ENCODE data around the gene HGS.

The HGS gene

DNA sequence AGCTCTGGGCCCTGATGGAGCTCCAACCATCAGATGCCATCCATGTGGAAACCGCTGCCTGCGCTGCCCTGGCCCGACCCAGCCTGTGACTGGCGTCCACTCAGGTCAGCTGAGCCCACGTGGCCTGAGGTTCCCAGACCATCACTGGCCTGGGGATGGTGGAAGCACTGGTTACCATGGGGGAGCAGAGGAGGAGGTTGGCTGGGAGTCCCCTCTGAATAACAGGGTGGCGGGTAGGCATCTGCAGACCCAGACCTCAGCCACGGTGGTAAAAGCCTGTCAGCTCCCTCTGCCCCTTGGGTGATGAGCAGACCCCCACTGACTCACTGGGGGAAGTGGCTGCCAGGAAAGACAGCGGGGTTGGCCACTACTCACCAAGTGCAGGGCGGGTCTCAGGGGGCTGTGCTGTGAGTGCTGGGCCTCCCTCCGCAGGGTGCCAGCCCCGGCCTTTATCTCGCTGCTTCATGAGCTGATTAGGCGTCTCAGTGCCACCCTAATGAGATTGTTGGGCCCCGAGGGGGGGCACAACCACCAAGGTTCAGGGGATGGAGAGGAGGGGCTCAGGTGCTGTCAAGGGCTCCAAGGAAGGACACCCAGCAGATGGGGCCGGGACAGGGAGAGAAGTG is 27.6 kb upstream of the HGS start, which contains the start of gene PDE6G:
TSS of gene PDE6G (minus strand) at position 425 of the 626 bp plus-strand sequence. CDS start 3,237 bp downstream, outside the sequence.
- in situ Hi-C loops (cut with MboI; ENCODE audit: low sequenced_read_pairs, unreplicated experiment): no loop called here
- DNase-seq (ENCODE audit: low spot score): no peak
- no peak for TF ChIP-seq CTCF (IDR thresholded peaks at IDR 0.05; ENCODE audit: borderline replicate concordance, control extremely low read depth, extremely low read depth, insufficient read depth, missing control alignments)

DNA sequence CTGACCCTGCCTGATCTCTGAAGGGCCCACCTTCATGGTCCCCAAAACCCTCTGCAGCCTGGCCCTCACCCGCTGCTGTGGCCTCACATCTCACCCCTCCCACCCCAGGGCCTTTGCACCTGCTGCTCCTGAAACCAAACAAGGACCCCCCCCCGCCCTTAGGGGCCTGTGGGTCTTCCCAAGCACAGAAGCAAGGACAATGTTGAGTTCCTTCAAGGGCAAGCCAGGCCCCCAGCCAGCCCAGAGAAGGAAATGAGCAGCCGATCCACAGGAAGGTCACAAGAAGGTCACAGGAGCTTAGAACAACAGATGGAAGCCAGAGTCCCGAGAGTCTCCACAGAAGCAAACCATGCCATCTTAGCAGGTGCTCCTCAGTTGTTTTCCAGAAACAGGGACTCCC is 27.0 kb upstream of the HGS start:
- no peak for TF ChIP-seq CTCF (IDR thresholded peaks at IDR 0.05; ENCODE audit: borderline replicate concordance, control extremely low read depth, extremely low read depth, insufficient read depth, missing control alignments)
- in situ Hi-C loops (cut with MboI; ENCODE audit: low sequenced_read_pairs, unreplicated experiment): no loop called here
- no peak for DNase-seq (ENCODE audit: low spot score)

- TF ChIP-seq CTCF (IDR thresholded peaks at IDR 0.05; ENCODE audit: borderline replicate concordance, control extremely low read depth, extremely low read depth, insufficient read depth, missing control alignments): no peak
- in situ Hi-C loops (cut with MboI; ENCODE audit: low sequenced_read_pairs, unreplicated experiment): no loop called here
- DNase-seq (ENCODE audit: low spot score): no peak
These were observed 24.8 kb upstream of the HGS start for GRCh38 chr17:81659038-81659437.

DNA sequence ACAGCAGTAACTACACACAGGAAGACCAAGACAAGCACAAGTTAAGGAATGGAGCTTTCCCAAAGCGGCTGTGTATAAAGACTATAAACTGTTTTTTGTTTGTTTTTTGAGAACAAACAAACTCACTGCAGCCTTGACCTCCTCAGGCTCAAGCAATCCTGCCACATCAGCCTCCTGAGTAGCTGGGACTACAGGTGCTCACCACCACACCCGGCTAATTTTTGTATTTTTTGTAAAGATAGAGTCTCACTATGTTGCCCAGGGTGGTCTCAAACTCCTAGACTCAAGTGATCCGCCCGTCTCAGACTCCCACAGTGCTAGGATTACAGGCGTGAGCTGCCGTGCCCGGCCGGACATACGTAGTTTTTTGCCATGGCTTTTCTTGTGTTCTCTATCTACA is 23.4 kb upstream of the HGS start:
- TF ChIP-seq CTCF (IDR thresholded peaks at IDR 0.05; ENCODE audit: borderline replicate concordance, control extremely low read depth, extremely low read depth, insufficient read depth, missing control alignments): no peak
- in situ Hi-C loops (cut with MboI; ENCODE audit: low sequenced_read_pairs, unreplicated experiment): no loop called here
- no peak for DNase-seq (ENCODE audit: low spot score)

GRCh38 chr17:81662002-81662401 is 21.8 kb upstream of the HGS start:
- no peak for DNase-seq (ENCODE audit: low spot score)
- TF ChIP-seq CTCF (IDR thresholded peaks at IDR 0.05; ENCODE audit: borderline replicate concordance, control extremely low read depth, extremely low read depth, insufficient read depth, missing control alignments): no peak
- in situ Hi-C loops (cut with MboI; ENCODE audit: low sequenced_read_pairs, unreplicated experiment): no loop called here

DNA sequence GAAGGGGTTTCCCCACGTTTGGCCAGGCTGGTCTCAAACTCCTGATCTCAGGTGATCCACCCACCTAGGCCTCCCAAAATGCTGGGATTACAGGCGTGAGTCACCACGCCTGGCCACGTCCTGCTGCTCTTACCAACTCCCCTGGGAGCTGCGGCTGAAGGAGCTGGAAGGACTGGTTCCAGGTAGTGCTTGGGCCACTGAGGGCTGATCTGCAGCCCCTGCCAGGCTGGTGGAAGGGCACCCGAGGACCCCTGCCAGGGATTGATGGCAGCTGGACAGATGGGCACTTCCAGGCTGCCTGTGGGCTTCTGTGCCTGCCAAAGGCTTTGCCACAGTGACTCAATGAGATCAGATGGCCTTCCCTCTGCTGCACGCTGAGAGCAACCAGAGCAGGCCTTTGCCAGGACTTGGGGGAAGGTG is 19.8 kb upstream of the HGS start:
- in situ Hi-C loops (cut with MboI; ENCODE audit: low sequenced_read_pairs, unreplicated experiment): no loop called here
- DNase-seq (ENCODE audit: low spot score): no peak
- no peak for TF ChIP-seq CTCF (IDR thresholded peaks at IDR 0.05; ENCODE audit: borderline replicate concordance, control extremely low read depth, extremely low read depth, insufficient read depth, missing control alignments)

Data from GM13976 (cell line).